ENCODE measurements around the gene TNFRSF21.
"Not testable (repeated sequence)": the region's sequence is repeated elsewhere in the genome, so short reads cannot be mapped to it uniquely, and the experiment has no call there.

Gene TNFRSF21

GRCh38 chr6:47247227-47247797 lies 62.4 kb downstream of the TNFRSF21 start:
- DNase-seq, result peak; percentile 37

GRCh38 chr6:47246551-47246950 lies 63.2 kb downstream of the TNFRSF21 start:
- no peak for DNase-seq

GRCh38 chr6:47245745-47246371 lies 63.8 kb downstream of the TNFRSF21 start:
- DNase-seq, result peak; percentile 34

GRCh38 chr6:47242483-47243386 lies 67.0 kb downstream of the TNFRSF21 start:
- peak; percentile 95 for DNase-seq

- DNase-seq, result peak; percentile 72
Observed at GRCh38 chr6:47241742-47242482, 67.8 kb downstream of the TNFRSF21 start.

GRCh38 chr6:47240277-47240890 lies 69.3 kb downstream of the TNFRSF21 start:
- no peak for DNase-seq

GRCh38 chr6:47239546-47239945 lies 70.2 kb downstream of the TNFRSF21 start:
- DNase-seq, result no peak

- no peak for DNase-seq
Observed at GRCh38 chr6:47238456-47238995, 71.2 kb downstream of the TNFRSF21 start.

GRCh38 chr6:47237196-47237595 lies 72.5 kb downstream of the TNFRSF21 start:
- no peak for DNase-seq

- peak; percentile 81 for DNase-seq
Observed at GRCh38 chr6:47235964-47236760, 73.5 kb downstream of the TNFRSF21 start.

- no peak for DNase-seq
Observed at GRCh38 chr6:47235421-47235820, 74.3 kb downstream of the TNFRSF21 start.

- no peak for DNase-seq
Observed at GRCh38 chr6:47234266-47234933, 75.3 kb downstream of the TNFRSF21 start.

GRCh38 chr6:47231151-47231550 lies 78.6 kb downstream of the TNFRSF21 start:
- no peak for DNase-seq

- DNase-seq, result no peak
Observed at GRCh38 chr6:47230579-47230978, 79.1 kb downstream of the TNFRSF21 start.

GRCh38 chr6:47229255-47229654 lies 80.5 kb downstream of the TNFRSF21 start:
- DNase-seq, result no peak

GRCh38 chr6:47228093-47228492 lies 81.6 kb downstream of the TNFRSF21 start:
- DNase-seq, result not testable (repeated sequence)

- not testable (repeated sequence) for DNase-seq
Observed at GRCh38 chr6:47223251-47223650, 86.5 kb downstream of the TNFRSF21 start.

GRCh38 chr6:47221565-47221964 lies 88.1 kb downstream of the TNFRSF21 start:
- no peak for DNase-seq

- DNase-seq, result no peak
Observed at GRCh38 chr6:47209632-47210031, 100.1 kb downstream of the TNFRSF21 start.

GRCh38 chr6:47207261-47207660 lies 102.4 kb downstream of the TNFRSF21 start:
- DNase-seq, result no peak

GRCh38 chr6:47206626-47207025 lies 103.1 kb downstream of the TNFRSF21 start:
- DNase-seq, result no peak
